Mucosa of rectum (tissue), 2 donors: ENCODE data around the gene SGPP2.

Experiments used
- H3K27ac ChIP-seq, 2 donors: one replicate each; pipeline ENCODE4 v1.7.0; 2013; ENCODE audit warnings: inconsistent platforms in 2 of 2, low read depth in 2 of 2, low read length in 2 of 2
- H3K27me3 ChIP-seq, 2 donors: one replicate each; pipeline ENCODE4 v1.7.0; 2013; ENCODE audit warnings: low read length in 2 of 2; ENCODE audit not compliant: control insufficient read depth in 2 of 2, insufficient read depth in 2 of 2
- H3K36me3 ChIP-seq, 2 donors: one replicate each; pipeline ENCODE4 v1.7.0; 2013; ENCODE audit warnings: low read length in 2 of 2; ENCODE audit not compliant: control insufficient read depth in 2 of 2, insufficient read depth in 2 of 2
- H3K4me1 ChIP-seq, 2 donors: one replicate each; pipeline ENCODE4 v1.7.0; 2013; ENCODE audit warnings: low read length in 2 of 2, mild to moderate bottlenecking in 1 of 2; ENCODE audit not compliant: control insufficient read depth in 2 of 2, insufficient read depth in 2 of 2
- H3K4me3 ChIP-seq, 2 donors: one replicate each; pipeline ENCODE4 v1.7.0; 2013; ENCODE audit warnings: low read length in 2 of 2
- H3K9ac ChIP-seq, 2 donors: one replicate each; pipeline ENCODE4 v1.7.0; 2013; ENCODE audit warnings: low read length in 2 of 2, low read depth in 1 of 2, mild to moderate bottlenecking in 1 of 2
- H3K9me3 ChIP-seq, 2 donors: one replicate each; pipeline ENCODE4 v1.7.0; 2013; ENCODE audit warnings: low read length in 2 of 2; ENCODE audit not compliant: control insufficient read depth in 2 of 2
- donor health status: healthy.
- donor health status: Normal muscosa, but diverticular disease.

SGPP2 gene

GRCh38 chr2:222465746-222466145 lies 41.4 kb downstream of the SGPP2 start:
- Histone ChIP-seq H3K27ac (no peak overlapping the region), H3K9ac (no peak overlapping the region), H3K4me1 (no peaks in the 10 kb centered on the region), H3K36me3 (no peaks in the 10 kb centered on the region), H3K4me3 (no peak overlapping the region), H3K27me3 (no peaks in the 10 kb centered on the region), H3K9me3 (no peaks in the 10 kb centered on the region)

- Histone ChIP-seq H3K9me3 (no peaks in the 10 kb centered on the region), H3K4me3 (no peak overlapping the region), H3K9ac (no peak overlapping the region), H3K27ac (no peak overlapping the region), H3K36me3 (no peaks in the 10 kb centered on the region), H3K27me3 (no peaks in the 10 kb centered on the region), H3K4me1 (no peaks in the 10 kb centered on the region)
Observed at GRCh38 chr2:222468346-222468745, 44.0 kb downstream of the SGPP2 start.

DNA sequence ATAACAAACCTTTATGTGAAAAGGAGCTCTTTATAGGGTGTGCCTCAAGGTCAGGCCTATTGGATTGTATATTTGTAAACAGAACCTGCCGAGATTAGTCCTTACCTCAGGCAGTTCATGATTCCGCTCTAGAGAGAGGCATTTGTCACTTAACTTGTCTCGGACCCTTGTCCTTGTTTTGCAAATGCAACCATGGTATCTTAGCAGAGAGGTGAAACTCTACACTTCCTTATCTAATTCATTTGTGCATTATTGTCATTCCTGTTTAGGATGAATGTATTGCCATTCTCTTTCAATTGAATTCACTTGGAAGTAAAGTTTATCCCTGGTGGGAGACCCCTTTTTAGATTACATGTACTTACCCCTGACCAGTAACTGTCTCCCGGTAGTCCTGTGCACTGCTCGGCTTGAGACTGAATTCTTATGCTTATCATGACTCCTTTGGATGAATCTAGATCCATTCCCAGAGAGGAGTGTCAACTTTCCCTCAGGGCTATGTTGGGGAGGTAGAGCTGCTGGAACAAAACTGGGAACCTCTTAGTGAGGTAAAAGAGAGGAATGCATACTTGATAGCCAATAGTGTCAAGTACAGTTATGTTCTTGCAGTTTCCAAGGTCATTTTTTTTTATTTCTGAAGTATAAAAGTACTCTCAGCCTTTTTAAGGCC lies 46.6 kb downstream of the SGPP2 start:
- Histone ChIP-seq H3K4me1 (no peaks in the 10 kb centered on the region), H3K9ac (no peak overlapping the region), H3K36me3 (peaks cover 0 to 2% of the 10 kb centered on the region in 2 donors), H3K27ac (no peak overlapping the region), H3K27me3 (no peaks in the 10 kb centered on the region), H3K9me3 (no peaks in the 10 kb centered on the region), H3K4me3 (no peak overlapping the region)

DNA sequence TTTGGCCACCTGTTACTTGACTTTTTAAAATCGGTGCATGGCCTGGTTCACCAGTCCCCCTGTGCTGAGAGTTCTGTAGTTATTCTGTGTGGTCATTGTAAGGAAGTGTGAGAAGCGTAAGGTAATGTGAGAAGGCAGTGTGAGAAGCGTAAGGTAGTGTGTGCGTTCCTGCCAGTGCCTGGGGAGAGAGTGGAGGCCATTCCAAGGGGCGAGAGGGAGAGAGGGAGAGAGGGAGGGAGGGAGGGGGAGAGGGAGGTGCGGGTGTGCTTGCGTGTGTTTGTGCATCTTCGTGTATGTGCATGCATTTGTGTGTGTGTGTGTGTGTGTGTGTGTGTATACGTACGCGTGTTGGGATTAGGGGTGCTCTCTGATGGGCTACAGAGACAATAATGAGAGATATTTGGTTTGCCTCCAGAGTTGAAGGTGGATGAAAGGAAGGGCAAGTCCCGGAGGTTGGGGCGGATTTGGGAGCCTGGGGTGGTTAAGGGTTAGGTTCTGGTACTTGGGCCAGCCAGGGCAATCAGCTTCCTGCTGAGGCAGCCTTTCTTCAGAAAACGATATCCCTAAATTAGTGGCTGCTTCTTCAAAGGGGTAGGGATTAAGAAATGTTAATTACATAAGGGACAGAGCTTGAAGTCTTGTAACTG lies 53.7 kb downstream of the SGPP2 start:
- no peak overlapping the region for H3K27ac ChIP-seq
- no peaks in the 10 kb centered on the region for H3K27me3 ChIP-seq
- H3K4me3 ChIP-seq = no peak overlapping the region
- no peaks in the 10 kb centered on the region for H3K4me1 ChIP-seq
- H3K36me3 ChIP-seq = peaks cover 0 to 4% of the 10 kb centered on the region in 2 donors
- no peak overlapping the region for H3K9ac ChIP-seq
- H3K9me3 ChIP-seq = no peaks in the 10 kb centered on the region

- Histone ChIP-seq H3K36me3 (peaks cover 0 to 4% of the 10 kb centered on the region in 2 donors), H3K4me3 (no peak overlapping the region), H3K9ac (no peak overlapping the region), H3K4me1 (peaks cover 0 to 3% of the 10 kb centered on the region in 2 donors), H3K9me3 (no peaks in the 10 kb centered on the region), H3K27me3 (no peaks in the 10 kb centered on the region), H3K27ac (no peak overlapping the region)
Observed at GRCh38 chr2:222479859-222480258, 55.5 kb downstream of the SGPP2 start.

- no peak overlapping the region for H3K4me3 ChIP-seq
- peaks cover 0 to 4% of the 10 kb centered on the region in 2 donors for H3K36me3 ChIP-seq
- H3K27ac ChIP-seq = no peak overlapping the region
- H3K9me3 ChIP-seq = no peaks in the 10 kb centered on the region
- H3K4me1 ChIP-seq = peaks cover 0 to 4% of the 10 kb centered on the region in 2 donors
- no peaks in the 10 kb centered on the region for H3K27me3 ChIP-seq
- H3K9ac ChIP-seq = no peak overlapping the region
Observed at GRCh38 chr2:222480497-222480896, 56.2 kb downstream of the SGPP2 start.

DNA sequence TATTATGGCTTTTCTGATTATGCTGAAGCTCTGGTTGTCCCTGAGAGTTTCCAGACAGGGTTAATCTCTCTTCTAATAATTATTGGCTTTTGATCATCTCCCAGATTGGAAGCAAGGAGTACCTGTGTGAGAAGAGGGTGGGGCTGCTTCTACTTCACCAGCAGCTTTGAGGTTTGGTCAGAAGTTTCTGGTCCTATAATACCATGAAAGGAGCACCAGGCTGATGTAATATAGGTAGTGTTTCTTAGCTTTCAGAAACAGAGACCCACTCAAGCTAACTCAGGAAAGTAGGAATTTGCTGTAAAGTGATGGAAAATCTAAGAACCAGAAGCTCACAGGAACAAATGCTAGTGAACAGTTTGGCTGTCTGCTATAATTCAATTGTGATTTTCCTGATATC lies 57.6 kb downstream of the SGPP2 start:
- Histone ChIP-seq H3K4me1 (peaks cover 0 to 9% of the 10 kb centered on the region in 2 donors), H3K9ac (no peak overlapping the region), H3K4me3 (no peak overlapping the region), H3K27ac (no peak overlapping the region), H3K9me3 (no peaks in the 10 kb centered on the region), H3K27me3 (no peaks in the 10 kb centered on the region), H3K36me3 (peaks cover 0 to 2% of the 10 kb centered on the region in 2 donors)

GRCh38 chr2:222483513-222484039 lies 59.2 kb downstream of the SGPP2 start:
- no peaks in the 10 kb centered on the region for H3K27me3 ChIP-seq
- peaks cover 0 to 9% of the 10 kb centered on the region in 2 donors for H3K4me1 ChIP-seq
- no peak overlapping the region for H3K27ac ChIP-seq
- no peak overlapping the region for H3K4me3 ChIP-seq
- no peaks in the 10 kb centered on the region for H3K9me3 ChIP-seq
- H3K36me3 ChIP-seq = peaks cover 0 to 2% of the 10 kb centered on the region in 2 donors
- H3K9ac ChIP-seq = no peak overlapping the region

DNA sequence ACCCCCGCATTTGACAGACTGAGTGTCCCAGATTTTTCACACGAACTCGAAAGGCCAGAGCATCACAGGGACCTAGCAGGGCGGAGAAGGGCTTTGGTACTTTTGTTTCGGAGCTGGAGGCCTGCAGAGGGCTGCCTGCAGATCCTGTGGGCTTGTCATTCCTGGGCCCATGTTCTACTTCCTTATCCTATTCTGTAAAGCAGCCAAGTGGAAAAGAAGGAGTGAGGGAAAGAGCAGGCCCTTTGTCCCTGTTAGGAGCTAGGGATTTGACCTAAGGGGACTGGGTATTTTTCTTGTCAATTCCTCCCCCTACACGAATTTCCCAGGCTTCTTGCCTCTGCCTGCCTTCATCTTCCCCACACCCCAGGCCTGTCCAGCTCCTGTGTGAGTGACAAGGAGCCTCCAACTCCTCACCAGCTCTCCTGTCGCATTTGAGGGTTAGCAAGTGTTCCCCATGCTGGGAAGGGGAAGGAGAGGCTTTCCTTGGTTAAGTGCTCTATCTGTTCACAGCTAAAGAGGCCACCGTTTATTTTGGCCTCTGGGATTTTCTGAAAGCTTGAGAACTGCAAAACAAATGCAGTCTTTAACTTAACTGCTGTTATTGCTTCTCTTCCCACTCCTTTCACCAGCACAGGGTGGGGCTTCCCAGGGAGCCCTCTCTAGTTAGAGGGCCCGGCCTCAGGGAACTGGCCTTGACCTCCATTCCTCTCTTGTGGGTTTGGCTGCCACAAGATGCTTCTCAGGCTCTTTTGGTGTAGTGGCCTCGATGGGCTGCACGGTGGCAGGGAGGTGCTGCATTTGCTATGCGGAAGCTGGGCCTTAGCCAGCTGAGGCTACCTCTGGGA lies 61.2 kb downstream of the SGPP2 start:
- no peak overlapping the region for H3K27ac ChIP-seq
- no peaks in the 10 kb centered on the region for H3K9me3 ChIP-seq
- H3K4me3 ChIP-seq = no peak overlapping the region
- peaks cover 0 to 9% of the 10 kb centered on the region in 2 donors for H3K4me1 ChIP-seq
- no peaks in the 10 kb centered on the region for H3K36me3 ChIP-seq
- no peak overlapping the region for H3K9ac ChIP-seq
- H3K27me3 ChIP-seq = no peaks in the 10 kb centered on the region

DNA sequence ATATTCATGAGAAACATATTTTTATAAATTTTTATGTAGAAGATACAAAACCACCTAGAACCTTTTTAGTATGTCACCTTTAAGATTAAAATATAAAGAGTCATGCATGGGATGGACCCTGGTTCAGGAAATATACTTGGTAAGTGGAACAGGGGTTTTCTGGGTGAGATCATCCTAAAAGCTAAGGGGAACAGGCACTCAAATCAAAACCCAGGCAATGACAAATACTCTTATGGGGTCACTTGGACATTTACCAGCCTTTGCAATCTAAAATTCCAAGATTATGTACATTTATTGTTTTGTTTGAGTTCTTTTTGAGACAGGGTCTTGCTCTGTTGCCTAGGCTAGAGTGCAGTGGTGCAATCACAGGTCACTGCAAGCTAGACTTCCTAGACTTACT lies 65.8 kb downstream of the SGPP2 start:
- H3K4me3 ChIP-seq = no peak overlapping the region
- no peak overlapping the region for H3K27ac ChIP-seq
- peaks cover 0 to 11% of the 10 kb centered on the region in 2 donors for H3K4me1 ChIP-seq
- no peaks in the 10 kb centered on the region for H3K27me3 ChIP-seq
- no peak overlapping the region for H3K9ac ChIP-seq
- H3K36me3 ChIP-seq = no peaks in the 10 kb centered on the region
- H3K9me3 ChIP-seq = peaks cover 0 to 3% of the 10 kb centered on the region in 2 donors
